Coronary artery (tissue), 2 donors: ENCODE measurements around the gene AXIN1.
"Not testable (repeated sequence)": the region's sequence is repeated elsewhere in the genome, so short reads cannot be mapped to it uniquely, and the experiment has no call there.

ENCODE experiments used
- DNase-seq: peaks from one replicate; pipeline ENCODE4 v3.0.0-alpha.2; 2017; ENCODE audit warnings: low spot score
- H3K27ac ChIP-seq, 2 donors: fragments of 200-600 bp; sonication (generic); one replicate each; pipeline ENCODE4 v1.5.1; 2016 to 2019
- H3K4me3 ChIP-seq: fragments of 200-600 bp; sonication (generic); 2 replicates; pipeline ENCODE4 v1.5.1; 2016; ENCODE audit warnings: mild to moderate bottlenecking, moderate library complexity
- CTCF ChIP-seq: fragments of 200-600 bp; sonication (generic); IDR thresholded peaks from one replicate; pipeline ENCODE4 v1.5.1; 2019; ENCODE audit warnings: antibody characterized with exemption

Gene AXIN1

GRCh38 chr16:268141-269053 lies 84.1 kb downstream of the AXIN1 start:
- TF ChIP-seq CTCF = no peak
- no peak for DNase-seq
- no peak overlapping the region for H3K4me3 ChIP-seq
- H3K27ac ChIP-seq = no peak overlapping the region

- H3K4me3 ChIP-seq, DNase-seq, H3K27ac ChIP-seq: not testable (repeated sequence)
Measured at GRCh38 chr16:267562-267961, 85.0 kb downstream of the AXIN1 start.

- no peak overlapping the region for H3K4me3 ChIP-seq
- TF ChIP-seq CTCF = no peak
- no peak overlapping the region for H3K27ac ChIP-seq
- no peak for DNase-seq
Measured at GRCh38 chr16:266258-267164, 86.0 kb downstream of the AXIN1 start.

- H3K27ac ChIP-seq = no peak overlapping the region
- TF ChIP-seq CTCF = no peak
- DNase-seq = no peak
- H3K4me3 ChIP-seq = no peak overlapping the region
Measured at GRCh38 chr16:265711-266110, 86.8 kb downstream of the AXIN1 start.

- no peak for TF ChIP-seq CTCF
- no peak for DNase-seq
- Histone ChIP-seq H3K27ac (no peak overlapping the region), H3K4me3 (no peak overlapping the region)
Measured at GRCh38 chr16:265002-265529, 87.5 kb downstream of the AXIN1 start.

GRCh38 chr16:264440-264951 lies 88.0 kb downstream of the AXIN1 start:
- DNase-seq = no peak
- Histone ChIP-seq H3K4me3 (no peak overlapping the region), H3K27ac (no peak overlapping the region)
- no peak for TF ChIP-seq CTCF

- Histone ChIP-seq H3K4me3 (no peak overlapping the region), H3K27ac (no peak overlapping the region)
- TF ChIP-seq CTCF = no peak
- DNase-seq = no peak
Measured at GRCh38 chr16:263944-264343, 88.6 kb downstream of the AXIN1 start.
